Vagina (tissue), 2 donors: ENCODE data around the gene RGS17. TPM values are rescaled to one million over a fixed set of nuclear protein-coding genes. Genes with fewer than 3 reads are reported as not detected.

Experiments
- DNase-seq, 2 donors: peaks; one replicate each; pipeline ENCODE4 v3.0.0-alpha.2; 2017; ENCODE audit errors: extremely low spot score in 2 of 2
- H3K27ac ChIP-seq: fragments of 200-600 bp; sonication (generic); one replicate; pipeline ENCODE4 v1.5.1; 2019
- H3K27me3 ChIP-seq: fragments of 200-600 bp; sonication (generic); one replicate; pipeline ENCODE4 v1.5.1; 2019
- H3K36me3 ChIP-seq, 2 donors: fragments of 200-600 bp; sonication (generic); one replicate each; pipeline ENCODE4 v1.5.1; 2017 to 2019
- H3K4me1 ChIP-seq: fragments of 200-600 bp; sonication (generic); one replicate; pipeline ENCODE4 v1.5.1; 2019
- H3K4me3 ChIP-seq, 2 donors: fragments of 200-600 bp; sonication (generic); 1 replicate in 1 of 2; 2 replicates in 1 of 2; pipeline ENCODE4 v1.5.1; 2016 to 2019
- H3K9me3 ChIP-seq: fragments of 200-600 bp; sonication (generic); one replicate; pipeline ENCODE4 v1.5.1; 2019
- POLR2A ChIP-seq, 2 donors: fragments of 450-650 bp; IDR thresholded peaks; one replicate each; pipeline ENCODE4 v1.6.1; 2017; ENCODE audit warnings: antibody characterized with exemption in 2 of 2, mild to moderate bottlenecking in 2 of 2, moderate library complexity in 2 of 2
- POLR2AphosphoS5 ChIP-seq, 2 donors: sonication (generic); formaldehyde crosslinking; IDR thresholded peaks; one replicate each; pipeline ENCODE4 v1.9.0; 2017; ENCODE audit warnings: antibody characterized with exemption in 2 of 2, mild to moderate bottlenecking in 2 of 2, low read depth in 1 of 2; ENCODE audit not compliant: insufficient read depth in 1 of 2
- intact Hi-C: fragments of 100-400 bp; cut with DNase I; formaldehyde crosslinking; loops from one replicate; pipeline ENCODE4 v1.15.1; 2023
- total RNA-seq: library from RNA; depleted of rRNA; stranded (reverse); fragments of >200 nt; gene quantifications from one replicate; pipeline ENCODE4 v1.2.3, GENCODE V29; 2016
- TF ChIP-seq, protein P1 (sequence below), 3 experiments: fragments of 450-650 bp in 2 of 3; fragments of 200-600 bp in 1 of 3; sonication (generic) in 1 of 3; IDR thresholded peaks; one replicate each; pipeline ENCODE4 v1.5.1; 2017 to 2019; ENCODE audit warnings: antibody characterized with exemption in 3 of 3, mild to moderate bottlenecking in 2 of 3, moderate library complexity in 2 of 3

Gene RGS17
- total RNA-seq, 1 donor from 2014 or later: 0.25 TPM

DNA sequence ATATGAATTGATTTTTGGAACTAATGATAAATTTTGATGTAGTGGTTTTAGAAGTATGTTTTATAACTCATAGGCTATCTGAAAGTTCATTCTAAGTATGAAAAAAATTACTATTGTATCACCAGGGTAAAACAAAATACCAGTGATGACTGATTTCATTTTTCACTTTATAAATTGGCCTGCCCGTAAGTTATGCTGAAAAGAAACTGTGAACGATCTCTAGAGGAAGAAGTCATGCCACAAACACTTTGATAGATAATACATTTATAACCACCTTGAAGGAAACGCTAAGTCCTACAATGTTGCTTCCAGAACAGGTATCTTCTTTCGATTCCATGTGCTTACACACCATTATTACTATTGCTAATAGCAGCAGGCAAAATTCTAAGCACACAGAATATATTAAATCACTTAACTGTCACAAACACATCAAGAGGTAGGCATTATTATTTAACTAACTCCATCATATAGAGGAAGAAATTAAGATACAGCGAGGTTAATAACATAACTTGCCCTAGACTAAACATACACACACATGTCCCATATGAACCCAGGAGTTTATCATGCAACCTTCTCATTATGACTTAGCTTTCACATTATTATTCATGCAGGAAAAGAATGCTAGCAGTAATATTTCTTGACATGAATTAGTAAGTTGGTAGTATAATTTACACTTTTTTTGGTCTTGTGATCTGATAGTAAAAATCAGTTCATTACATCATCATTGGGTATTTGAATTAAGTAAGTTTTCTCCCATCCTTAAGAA lies 44.7 kb downstream of the RGS17 start:
- Histone ChIP-seq H3K27ac (no peak overlapping the region), H3K9me3 (no peaks in the 10 kb centered on the region), H3K27me3 (no peaks in the 10 kb centered on the region), H3K4me3 (no peak overlapping the region), H3K36me3 (no peaks in the 10 kb centered on the region), H3K4me1 (no peaks in the 10 kb centered on the region)
- intact Hi-C loops: no loop called here
- no peak for TF ChIP-seq POLR2A (IDR thresholded peaks at IDR 0.05)
- TF ChIP-seq, protein P1, sequence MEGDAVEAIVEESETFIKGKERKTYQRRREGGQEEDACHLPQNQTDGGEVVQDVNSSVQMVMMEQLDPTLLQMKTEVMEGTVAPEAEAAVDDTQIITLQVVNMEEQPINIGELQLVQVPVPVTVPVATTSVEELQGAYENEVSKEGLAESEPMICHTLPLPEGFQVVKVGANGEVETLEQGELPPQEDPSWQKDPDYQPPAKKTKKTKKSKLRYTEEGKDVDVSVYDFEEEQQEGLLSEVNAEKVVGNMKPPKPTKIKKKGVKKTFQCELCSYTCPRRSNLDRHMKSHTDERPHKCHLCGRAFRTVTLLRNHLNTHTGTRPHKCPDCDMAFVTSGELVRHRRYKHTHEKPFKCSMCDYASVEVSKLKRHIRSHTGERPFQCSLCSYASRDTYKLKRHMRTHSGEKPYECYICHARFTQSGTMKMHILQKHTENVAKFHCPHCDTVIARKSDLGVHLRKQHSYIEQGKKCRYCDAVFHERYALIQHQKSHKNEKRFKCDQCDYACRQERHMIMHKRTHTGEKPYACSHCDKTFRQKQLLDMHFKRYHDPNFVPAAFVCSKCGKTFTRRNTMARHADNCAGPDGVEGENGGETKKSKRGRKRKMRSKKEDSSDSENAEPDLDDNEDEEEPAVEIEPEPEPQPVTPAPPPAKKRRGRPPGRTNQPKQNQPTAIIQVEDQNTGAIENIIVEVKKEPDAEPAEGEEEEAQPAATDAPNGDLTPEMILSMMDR (IDR thresholded peaks at IDR 0.05): no peak
- no peak for TF ChIP-seq POLR2AphosphoS5 (IDR thresholded peaks at IDR 0.05; ENCODE audit: insufficient read depth in 1 of 2, low read depth in 1 of 2)
- no peak for DNase-seq

DNA sequence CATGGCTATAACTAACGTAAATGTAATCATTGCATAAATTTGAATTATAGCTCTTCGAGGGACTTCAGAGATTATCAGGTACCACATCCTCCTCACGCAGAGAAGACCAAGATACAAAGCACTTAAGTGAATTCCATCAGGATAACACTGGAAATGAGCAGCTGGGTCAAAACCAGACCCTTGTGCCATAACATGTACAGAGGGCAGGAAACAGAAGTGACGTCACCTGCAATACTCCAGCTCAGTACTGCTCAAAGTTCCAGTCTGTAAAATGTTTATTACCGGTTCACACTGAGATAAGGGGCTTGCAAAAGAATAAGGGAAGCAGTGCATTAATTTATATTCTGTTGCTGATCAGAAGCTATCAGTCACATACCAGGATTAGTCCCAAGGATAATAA lies 45.8 kb downstream of the RGS17 start:
- H3K4me3 ChIP-seq: no peak overlapping the region
- H3K36me3 ChIP-seq: no peaks in the 10 kb centered on the region
- H3K4me1 ChIP-seq: no peaks in the 10 kb centered on the region
- no peak overlapping the region for H3K27ac ChIP-seq
- DNase-seq: no peak
- no peaks in the 10 kb centered on the region for H3K9me3 ChIP-seq
- TF ChIP-seq, protein P1 (IDR thresholded peaks at IDR 0.05): no peak
- no peak for TF ChIP-seq POLR2AphosphoS5 (IDR thresholded peaks at IDR 0.05; ENCODE audit: insufficient read depth in 1 of 2, low read depth in 1 of 2)
- no peak for TF ChIP-seq POLR2A (IDR thresholded peaks at IDR 0.05)
- H3K27me3 ChIP-seq: no peaks in the 10 kb centered on the region
- intact Hi-C loops: no loop called here

DNA sequence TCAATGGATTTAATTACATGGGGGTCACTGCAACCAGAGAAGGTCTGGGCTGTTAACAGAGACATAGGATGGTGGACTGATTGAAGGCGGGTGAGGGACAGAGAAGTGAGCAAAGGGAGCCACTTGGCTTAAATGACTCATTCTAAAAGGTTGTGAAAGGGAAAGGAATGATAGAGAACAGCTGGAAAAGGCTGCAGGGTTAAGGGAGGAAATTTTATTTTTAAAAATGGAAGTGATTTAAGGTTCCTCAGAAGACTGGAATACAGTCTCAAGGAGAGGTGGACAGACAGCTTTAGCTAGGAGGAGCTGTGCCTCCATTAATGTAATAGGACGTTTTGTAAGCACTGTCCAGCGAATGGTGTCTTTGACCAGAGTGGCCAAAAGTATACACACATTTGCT lies 46.7 kb downstream of the RGS17 start:
- intact Hi-C loops: no loop called here
- Histone ChIP-seq H3K9me3 (no peaks in the 10 kb centered on the region), H3K4me1 (no peaks in the 10 kb centered on the region), H3K4me3 (no peak overlapping the region), H3K27ac (no peak overlapping the region), H3K27me3 (no peaks in the 10 kb centered on the region), H3K36me3 (no peaks in the 10 kb centered on the region)
- DNase-seq: no peak
- TF ChIP-seq, protein P1 (IDR thresholded peaks at IDR 0.05): no peak
- TF ChIP-seq POLR2A (IDR thresholded peaks at IDR 0.05) (no peak), POLR2AphosphoS5 (IDR thresholded peaks at IDR 0.05; ENCODE audit: insufficient read depth in 1 of 2, low read depth in 1 of 2) (no peak)

DNA sequence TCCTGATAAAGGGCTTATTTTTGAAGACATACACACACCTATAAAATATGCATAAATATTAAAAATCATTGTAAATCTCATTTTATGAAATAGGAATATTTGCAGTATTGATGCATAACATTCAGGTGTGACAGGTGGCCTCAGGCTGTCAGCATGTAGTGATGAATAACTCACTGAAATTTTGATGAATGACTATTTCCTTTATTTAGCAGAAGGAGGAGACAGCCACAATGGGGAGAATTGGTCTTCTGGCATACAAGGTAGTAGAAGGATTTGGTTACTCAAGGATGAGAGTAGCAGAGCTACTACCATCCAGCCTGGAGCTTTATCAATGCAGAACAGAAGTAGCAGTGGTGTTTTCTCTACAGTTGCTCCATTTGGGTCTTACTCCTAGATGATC lies 47.2 kb downstream of the RGS17 start:
- DNase-seq: no peak
- no peaks in the 10 kb centered on the region for H3K4me1 ChIP-seq
- intact Hi-C loops: no loop called here
- TF ChIP-seq, protein P1 (IDR thresholded peaks at IDR 0.05): no peak
- TF ChIP-seq POLR2AphosphoS5 (IDR thresholded peaks at IDR 0.05; ENCODE audit: insufficient read depth in 1 of 2, low read depth in 1 of 2): no peak
- TF ChIP-seq POLR2A (IDR thresholded peaks at IDR 0.05): no peak
- no peaks in the 10 kb centered on the region for H3K36me3 ChIP-seq
- H3K9me3 ChIP-seq: no peaks in the 10 kb centered on the region
- no peaks in the 10 kb centered on the region for H3K27me3 ChIP-seq
- H3K27ac ChIP-seq: no peak overlapping the region
- no peak overlapping the region for H3K4me3 ChIP-seq

DNA sequence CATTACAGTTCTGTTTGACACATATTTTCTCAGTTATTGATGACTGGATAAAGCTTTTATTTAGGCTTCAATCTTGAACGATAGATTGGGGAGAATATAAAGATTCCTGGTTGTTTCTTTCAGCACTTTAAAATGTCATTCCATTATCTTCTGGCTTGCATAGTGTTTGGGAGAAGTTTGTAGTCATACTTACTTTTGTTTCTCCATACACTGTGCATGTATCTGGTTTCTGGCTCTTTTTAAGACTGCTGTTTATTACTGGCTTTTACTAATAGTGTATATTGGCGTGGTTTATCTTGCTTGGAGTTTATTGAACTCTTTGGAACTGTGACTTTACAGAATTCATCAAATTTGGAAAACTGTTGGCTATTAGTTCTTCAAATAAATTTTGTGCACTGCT lies 49.2 kb downstream of the RGS17 start:
- no peaks in the 10 kb centered on the region for H3K9me3 ChIP-seq
- DNase-seq: no peak
- H3K4me3 ChIP-seq: no peak overlapping the region

More for the DNA sequence above, 49.2 kb downstream of the RGS17 start:
- TF ChIP-seq POLR2A (IDR thresholded peaks at IDR 0.05): no peak
- TF ChIP-seq POLR2AphosphoS5 (IDR thresholded peaks at IDR 0.05; ENCODE audit: insufficient read depth in 1 of 2, low read depth in 1 of 2): no peak
- TF ChIP-seq, protein P1 (IDR thresholded peaks at IDR 0.05): no peak
- intact Hi-C loops: no loop called here
- Histone ChIP-seq H3K27me3 (no peaks in the 10 kb centered on the region), H3K36me3 (no peaks in the 10 kb centered on the region), H3K27ac (no peak overlapping the region), H3K4me1 (no peaks in the 10 kb centered on the region)
